Activated T-cell treated with anti-CD3 and anti-CD28 coated beads, Interleukin-2, amount 50 U/mL, for 4 hours (primary cell): ENCODE measurements around the gene HAPLN1. TPM values are rescaled to one million over a fixed set of nuclear protein-coding genes. Genes with fewer than 3 reads are reported as not detected.

Experiments
- ATAC-seq, 2 donors: fragments of 200-7000 bp; cut with Tn5 transposase; one replicate each; pipeline ENCODE4 v1.10.0; 2021
- DNase-seq: peaks from one replicate; pipeline ENCODE4 v3.0.0-alpha.2; 2020
- H3K27me3 Mint-ChIP-seq: one replicate; pipeline ENCODE4 v1.8.0; 2021; ENCODE audit warnings: low read depth, mixed read lengths
- H3K36me3 Mint-ChIP-seq: one replicate; pipeline ENCODE4 v1.8.0; 2022; ENCODE audit warnings: mixed read lengths; ENCODE audit not compliant: insufficient read depth
- H3K4me1 Mint-ChIP-seq: one replicate; pipeline ENCODE4 v1.8.0; 2021; ENCODE audit warnings: low read depth, mixed read lengths
- H3K4me3 Mint-ChIP-seq: one replicate; pipeline ENCODE4 v1.8.0; 2021; ENCODE audit warnings: mild to moderate bottlenecking, moderate library complexity, mixed read lengths
- H3K9me3 Mint-ChIP-seq: one replicate; pipeline ENCODE4 v1.8.0; 2021; ENCODE audit warnings: mixed read lengths
- total RNA-seq, 3 donors: library from RNA; stranded (reverse); gene quantifications; one replicate each; pipeline ENCODE4 v1.2.1, GENCODE V29; 2021

Gene HAPLN1
- total RNA-seq, 3 donors from 2014 or later, result not detected

DNA sequence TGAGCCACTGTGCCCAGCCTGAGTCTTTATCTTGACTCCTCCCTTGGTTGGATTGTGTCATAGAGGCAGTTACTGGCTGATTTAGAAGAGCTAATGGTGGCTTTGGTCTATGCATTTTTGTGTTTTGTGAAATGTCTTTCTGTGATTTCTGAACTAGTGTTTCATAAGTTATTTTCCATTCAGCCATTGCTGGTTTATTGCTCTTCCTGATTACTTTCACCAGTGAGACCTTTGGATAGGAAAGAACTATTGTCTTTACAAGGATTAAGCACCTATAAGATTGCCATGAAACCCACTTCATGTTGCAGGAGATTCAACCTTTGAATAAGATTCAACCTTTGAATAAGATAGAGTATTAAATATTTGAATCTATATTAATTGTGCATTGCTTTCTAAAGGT, 8.7 kb upstream of the HAPLN1 start:
- H3K36me3 Mint-ChIP-seq, result no peaks in the 10 kb centered on the region
- no peak for ATAC-seq
- H3K4me3 Mint-ChIP-seq, result no peak overlapping the region
- peaks cover 4% of the 10 kb centered on the region for H3K9me3 Mint-ChIP-seq
- H3K27me3 Mint-ChIP-seq, result peaks cover 21% of the 10 kb centered on the region
- no peak for DNase-seq
- no peaks in the 10 kb centered on the region for H3K4me1 Mint-ChIP-seq

DNA sequence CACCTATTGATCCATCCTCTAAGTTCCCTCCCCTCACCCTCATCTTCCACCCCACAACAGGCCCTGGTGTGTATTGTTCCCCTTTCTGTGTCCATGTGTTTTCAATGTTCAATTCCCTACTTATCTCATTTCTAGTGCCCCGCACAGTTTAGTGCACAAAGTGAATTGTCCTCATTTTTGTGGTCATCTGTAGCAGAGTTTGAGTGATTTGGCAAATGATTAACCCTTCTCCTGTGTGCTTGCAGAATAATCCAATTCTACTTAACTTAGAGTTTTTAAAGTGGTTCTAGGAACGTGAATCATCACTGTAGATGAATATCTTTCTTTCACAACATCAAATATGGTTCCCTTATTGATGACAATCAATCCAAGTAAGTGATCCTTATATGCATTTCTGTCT, 6.3 kb upstream of the HAPLN1 start:
- Mint-ChIP-seq H3K27me3 (peaks cover 37% of the 10 kb centered on the region), H3K9me3 (no peaks in the 10 kb centered on the region), H3K4me3 (no peak overlapping the region), H3K4me1 (no peaks in the 10 kb centered on the region), H3K36me3 (no peaks in the 10 kb centered on the region)
- no peak for ATAC-seq
- no peak for DNase-seq

DNA sequence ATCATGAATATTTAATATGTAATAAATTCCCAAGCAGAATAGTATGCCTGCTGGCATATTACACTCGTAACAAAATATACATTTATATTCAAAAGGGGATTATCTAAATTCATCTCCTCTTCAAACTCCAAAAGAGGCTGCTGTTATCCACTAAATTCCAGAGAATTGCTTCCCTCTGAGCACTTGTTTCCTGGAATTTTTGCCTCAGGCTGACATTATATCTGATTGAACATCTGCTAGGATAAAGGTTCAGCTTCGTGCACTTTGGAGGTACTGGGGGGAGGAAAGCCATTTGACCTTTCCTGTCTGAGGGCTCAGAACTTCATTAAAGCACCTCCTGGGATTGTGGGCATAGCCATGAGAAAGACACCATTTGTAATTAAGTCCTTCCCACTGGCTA, 4.3 kb upstream of the HAPLN1 start:
- peaks cover 3% of the 10 kb centered on the region for H3K4me1 Mint-ChIP-seq
- H3K27me3 Mint-ChIP-seq, result peaks cover 57% of the 10 kb centered on the region
- H3K4me3 Mint-ChIP-seq, result no peak overlapping the region
- H3K36me3 Mint-ChIP-seq, result no peaks in the 10 kb centered on the region
- ATAC-seq (no peak), DNase-seq (no peak)
- no peaks in the 10 kb centered on the region for H3K9me3 Mint-ChIP-seq

DNA sequence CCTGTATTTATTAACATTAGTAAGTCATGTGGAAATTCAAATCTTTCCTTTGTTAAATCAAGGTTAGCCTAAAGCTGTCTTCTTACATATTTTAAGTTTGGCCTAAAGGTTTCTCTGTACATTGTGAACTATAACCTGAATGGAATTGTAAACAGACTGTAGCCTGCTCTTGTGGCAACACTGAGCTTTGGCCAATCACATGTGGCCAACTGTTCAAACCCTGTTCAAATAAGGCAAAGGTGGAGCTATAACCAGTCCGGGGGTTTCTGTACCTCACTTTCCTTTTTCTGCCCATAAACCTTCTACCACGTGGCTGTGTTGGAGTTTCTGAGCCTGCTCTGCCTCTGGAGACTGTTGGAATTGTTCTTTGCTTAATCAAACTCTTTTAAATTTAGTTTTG, 3.3 kb upstream of the HAPLN1 start:
- Mint-ChIP-seq H3K27me3 (peaks cover 61% of the 10 kb centered on the region), H3K4me3 (no peak overlapping the region), H3K36me3 (no peaks in the 10 kb centered on the region), H3K9me3 (no peaks in the 10 kb centered on the region), H3K4me1 (peaks cover 3% of the 10 kb centered on the region)
- no peak for ATAC-seq
- DNase-seq, result no peak

DNA sequence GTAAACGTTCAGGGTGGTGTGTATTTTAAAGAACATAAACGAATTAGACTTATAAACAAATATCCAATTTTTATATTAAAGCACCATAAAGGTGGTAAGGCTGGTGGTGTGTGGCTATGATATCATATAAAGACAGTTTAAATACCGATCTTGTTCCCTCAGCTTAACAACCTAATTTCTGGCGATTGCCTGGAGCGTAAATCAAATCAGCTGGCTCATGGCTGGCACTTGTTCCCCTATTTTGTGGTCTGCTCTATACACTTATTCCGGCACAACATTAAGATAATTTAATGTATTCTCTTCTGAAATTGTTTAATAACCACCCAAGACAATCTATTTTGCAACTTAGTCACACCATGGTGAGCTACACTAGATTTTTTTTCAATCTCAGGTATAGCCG, 2.4 kb upstream of the HAPLN1 start:
- Mint-ChIP-seq H3K27me3 (peaks cover 69% of the 10 kb centered on the region), H3K36me3 (no peaks in the 10 kb centered on the region), H3K9me3 (no peaks in the 10 kb centered on the region), H3K4me1 (peaks cover 3% of the 10 kb centered on the region), H3K4me3 (no peak overlapping the region)
- no peak for ATAC-seq
- DNase-seq, result no peak

DNA sequence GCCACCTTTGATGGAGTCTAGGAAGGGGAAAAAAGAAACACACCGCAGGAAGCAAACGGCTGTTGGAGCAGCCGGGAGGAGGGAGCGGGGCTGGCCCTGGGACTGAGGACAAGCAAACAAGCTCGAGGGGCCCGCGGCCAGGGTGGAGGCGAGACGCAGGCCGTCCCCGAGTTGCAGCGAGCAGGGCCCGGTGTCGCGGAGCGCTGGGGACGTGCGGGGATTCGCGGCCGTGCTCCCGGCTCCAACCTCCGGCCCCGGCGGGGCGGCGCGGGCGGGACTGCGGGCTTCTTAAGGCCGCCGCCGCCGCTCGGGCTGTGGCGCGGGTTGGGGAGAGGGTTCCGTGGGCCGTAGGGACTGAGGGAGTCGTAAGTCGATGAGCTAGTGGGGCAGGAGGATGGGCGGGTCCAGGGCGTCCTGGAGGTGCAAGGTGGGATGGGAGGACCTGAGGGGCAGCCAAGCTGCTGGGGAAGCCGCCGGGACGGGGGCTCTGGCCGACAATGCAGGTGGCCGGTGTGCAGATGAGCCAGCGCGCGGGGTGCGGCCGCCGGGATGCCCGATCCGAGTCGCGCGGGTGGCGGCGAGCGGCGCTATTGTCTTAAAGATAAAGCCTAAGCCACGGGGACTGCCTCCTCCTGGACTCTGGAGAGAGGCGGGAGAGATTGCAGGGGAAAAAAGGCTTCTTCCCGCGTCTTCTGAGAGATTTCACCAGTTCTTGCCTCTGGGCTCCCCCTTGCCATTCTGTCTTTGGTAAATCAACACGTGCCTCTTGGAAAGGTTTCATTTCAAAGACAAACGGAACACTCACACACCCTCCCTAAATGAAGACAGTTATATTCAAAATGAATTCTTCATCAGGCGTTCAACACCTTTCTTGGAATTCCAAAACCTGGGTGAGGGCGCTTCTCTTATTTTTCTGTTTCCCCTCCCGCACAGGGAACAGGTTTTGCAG, 1.6 kb upstream of the HAPLN1 start:
- no peaks in the 10 kb centered on the region for H3K9me3 Mint-ChIP-seq
- peak overlapping the region; percentile 69 for H3K4me3 Mint-ChIP-seq
- peak; percentile 59 to 63 for ATAC-seq
- peaks cover 67% of the 10 kb centered on the region for H3K27me3 Mint-ChIP-seq
- no peak for DNase-seq
- peaks cover 3% of the 10 kb centered on the region for H3K4me1 Mint-ChIP-seq
- no peaks in the 10 kb centered on the region for H3K36me3 Mint-ChIP-seq

DNA sequence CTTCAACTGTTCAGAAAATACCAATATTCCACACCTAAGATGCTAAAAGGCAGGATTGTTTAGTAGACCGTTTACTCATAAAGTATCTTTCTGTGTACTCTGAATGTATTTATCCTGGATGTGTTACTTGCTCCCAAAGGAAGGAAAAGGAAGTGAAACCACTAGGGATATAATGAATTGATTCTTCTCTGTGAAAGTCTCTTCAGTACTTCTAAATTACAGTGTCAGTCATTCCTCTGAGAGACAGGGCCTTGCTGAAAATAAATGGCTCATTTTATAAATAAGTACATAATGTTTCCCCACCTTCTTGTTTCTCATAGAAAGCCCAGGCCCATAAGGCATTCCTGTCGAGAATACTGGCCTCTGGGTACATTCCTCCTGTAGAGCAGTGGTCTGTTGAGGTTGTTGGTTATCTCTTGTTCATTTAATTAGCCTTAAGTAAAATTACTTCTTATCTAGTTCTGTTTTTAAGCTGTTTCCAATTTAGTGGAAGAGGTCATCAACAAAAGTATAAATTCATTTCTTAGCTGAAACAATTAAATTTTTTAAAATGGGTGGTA, 1.6 kb downstream of the HAPLN1 start:
- H3K4me1 Mint-ChIP-seq, result peaks cover 3% of the 10 kb centered on the region
- no peak for ATAC-seq
- DNase-seq, result no peak
- no peaks in the 10 kb centered on the region for H3K9me3 Mint-ChIP-seq
- H3K36me3 Mint-ChIP-seq, result no peaks in the 10 kb centered on the region
- no peak overlapping the region for H3K4me3 Mint-ChIP-seq
- H3K27me3 Mint-ChIP-seq, result peaks cover 57% of the 10 kb centered on the region

DNA sequence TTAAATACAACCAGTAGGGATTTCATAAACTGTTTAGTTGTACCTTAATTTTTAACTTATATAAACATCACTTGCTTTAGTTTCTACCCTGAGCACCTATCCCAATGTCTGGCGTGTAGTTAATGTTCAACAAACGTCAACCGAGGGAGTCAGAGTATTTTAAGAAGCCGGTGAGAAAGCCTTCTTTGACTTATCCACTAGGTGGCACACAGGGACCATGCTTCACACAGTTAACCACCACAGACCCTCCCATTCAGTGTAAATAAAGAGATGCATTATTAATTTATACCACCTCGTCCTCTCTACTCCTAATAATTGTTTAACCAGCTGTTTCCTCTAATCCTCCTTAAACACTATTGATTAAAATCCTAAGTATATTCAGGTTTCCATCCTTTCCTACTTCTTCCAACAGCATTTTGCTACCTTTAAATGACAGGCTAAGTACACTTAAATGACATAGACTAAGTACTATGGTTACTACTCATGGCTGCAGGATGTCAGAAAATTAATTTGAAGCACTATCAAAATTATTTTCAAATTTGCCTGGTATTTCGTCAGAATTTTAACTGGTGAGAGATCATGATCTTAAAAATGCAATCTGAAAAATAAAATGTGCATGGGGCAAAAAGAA, 2.3 kb downstream of the HAPLN1 start:
- ATAC-seq, result peak in 1 of 2 donors; percentile 54
- Mint-ChIP-seq H3K9me3 (no peaks in the 10 kb centered on the region), H3K4me3 (no peak overlapping the region), H3K27me3 (peaks cover 58% of the 10 kb centered on the region), H3K4me1 (peaks cover 3% of the 10 kb centered on the region), H3K36me3 (no peaks in the 10 kb centered on the region)
- no peak for DNase-seq

DNA sequence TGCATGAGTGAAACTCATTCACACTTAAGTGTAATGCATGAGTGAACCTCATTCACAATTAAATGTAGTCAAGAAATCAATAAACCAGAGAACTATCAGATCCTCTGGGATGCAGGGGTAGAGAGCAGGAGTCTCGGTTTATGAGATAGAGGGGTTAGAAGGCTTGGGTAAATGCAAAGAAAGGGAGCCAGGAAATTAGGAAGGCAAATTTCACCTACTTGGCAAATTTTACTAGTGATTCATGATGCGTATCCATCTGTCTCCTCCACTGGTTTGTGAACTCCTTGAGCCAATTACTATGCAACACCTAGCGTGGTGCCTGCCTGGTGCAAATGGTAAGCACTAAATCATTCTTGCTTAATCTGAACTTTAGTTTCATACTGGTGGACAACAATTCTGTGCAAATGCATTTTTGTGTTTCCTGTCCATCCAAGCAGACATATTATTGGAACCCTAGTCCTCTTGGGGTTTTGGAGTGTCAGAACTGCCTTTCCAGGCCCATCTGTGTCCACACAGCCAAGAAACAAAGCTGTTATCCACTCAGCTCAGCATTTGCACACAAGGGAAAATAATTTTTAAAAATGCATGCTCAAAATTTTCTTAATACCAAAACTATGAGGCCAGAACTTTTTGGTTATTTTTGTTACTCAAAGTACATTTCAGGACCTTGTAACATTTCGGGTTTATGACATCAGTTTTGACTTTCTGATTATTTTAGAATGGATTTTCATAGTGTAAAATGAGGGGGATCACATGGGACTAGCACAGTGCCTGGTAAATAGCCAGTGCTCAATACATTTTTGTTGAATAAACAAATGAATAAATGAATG, 5.2 kb downstream of the HAPLN1 start:
- H3K4me3 Mint-ChIP-seq, result no peak overlapping the region
- no peak for ATAC-seq
- no peaks in the 10 kb centered on the region for H3K9me3 Mint-ChIP-seq
- H3K27me3 Mint-ChIP-seq, result peaks cover 32% of the 10 kb centered on the region
- DNase-seq, result no peak
- no peaks in the 10 kb centered on the region for H3K36me3 Mint-ChIP-seq
- H3K4me1 Mint-ChIP-seq, result no peaks in the 10 kb centered on the region

DNA sequence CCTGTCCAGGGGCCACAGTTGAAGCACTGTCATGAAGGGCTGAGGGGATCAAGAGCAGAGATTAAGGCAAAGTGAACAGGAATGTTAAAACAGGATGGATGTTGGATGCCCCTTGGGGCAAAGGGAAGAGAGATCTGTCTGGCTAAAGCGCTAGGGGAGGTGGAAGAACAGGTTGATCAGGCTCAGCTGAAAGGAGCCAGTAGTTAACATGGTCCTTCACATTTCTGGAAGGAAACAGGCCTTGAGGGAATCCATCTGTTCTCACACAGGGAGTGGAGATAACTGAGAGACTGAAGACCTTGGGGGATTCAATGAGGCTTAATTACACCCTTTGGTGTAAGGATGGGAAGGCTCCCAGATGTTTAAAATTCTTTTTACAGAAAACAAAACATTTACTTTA, 5.8 kb downstream of the HAPLN1 start:
- Mint-ChIP-seq H3K27me3 (peaks cover 28% of the 10 kb centered on the region), H3K9me3 (no peaks in the 10 kb centered on the region), H3K4me3 (no peak overlapping the region), H3K36me3 (no peaks in the 10 kb centered on the region), H3K4me1 (no peaks in the 10 kb centered on the region)
- DNase-seq (no peak), ATAC-seq (no peak)

DNA sequence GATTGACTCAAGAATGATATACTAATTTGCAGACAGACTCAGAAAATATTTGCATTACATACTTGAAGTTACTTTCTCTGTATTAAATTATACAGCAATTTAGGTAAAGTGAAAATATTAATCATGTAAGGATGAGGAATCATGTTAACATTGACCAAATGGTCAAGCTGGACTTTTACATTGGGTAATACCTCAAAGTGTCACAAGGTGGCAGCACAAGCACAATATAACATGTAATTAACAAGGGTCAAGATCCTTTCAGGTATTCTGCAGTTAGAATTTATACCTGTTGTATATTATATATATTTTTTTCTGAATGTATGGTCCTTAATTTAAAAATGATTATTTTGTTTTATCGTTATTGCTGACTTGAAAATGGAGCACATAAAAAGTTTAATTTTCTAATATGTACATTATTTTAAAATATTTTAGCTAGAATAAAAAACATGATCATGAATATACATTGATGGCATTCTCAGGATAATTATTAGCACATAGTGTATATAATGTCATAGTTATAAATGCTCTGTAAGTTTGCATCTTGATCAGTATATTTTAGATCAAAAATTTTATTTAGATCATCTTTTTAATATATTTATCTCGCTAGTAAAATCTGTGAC, 8.6 kb downstream of the HAPLN1 start:
- H3K27me3 Mint-ChIP-seq, result peaks cover 13% of the 10 kb centered on the region
- no peaks in the 10 kb centered on the region for H3K4me1 Mint-ChIP-seq
- H3K9me3 Mint-ChIP-seq, result no peaks in the 10 kb centered on the region
- ATAC-seq (no peak), DNase-seq (no peak)
- no peak overlapping the region for H3K4me3 Mint-ChIP-seq
- H3K36me3 Mint-ChIP-seq, result no peaks in the 10 kb centered on the region

DNA sequence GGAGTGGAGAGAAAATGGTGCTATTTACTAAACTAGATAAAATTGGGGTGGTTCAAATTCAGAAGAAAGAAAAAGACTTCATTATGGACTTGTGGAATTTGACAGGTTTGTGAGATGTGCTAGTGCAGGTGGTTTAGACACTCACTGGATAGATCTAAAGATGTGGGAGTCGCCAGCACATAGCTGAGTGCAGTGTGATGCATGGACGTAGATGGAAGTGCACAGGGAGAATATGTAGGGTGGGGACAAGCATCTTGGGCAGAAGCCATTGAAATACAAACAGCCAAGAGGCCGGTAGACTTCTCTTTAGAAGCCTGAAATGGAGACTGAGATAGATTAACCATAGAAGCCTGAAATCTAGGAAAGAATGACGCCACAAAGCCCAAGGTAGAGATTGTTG, 10.7 kb downstream of the HAPLN1 start:
- H3K9me3 Mint-ChIP-seq, result no peaks in the 10 kb centered on the region
- H3K27me3 Mint-ChIP-seq, result peaks cover 9% of the 10 kb centered on the region
- ATAC-seq, result no peak
- no peaks in the 10 kb centered on the region for H3K4me1 Mint-ChIP-seq
- no peak for DNase-seq
- no peak overlapping the region for H3K4me3 Mint-ChIP-seq
- H3K36me3 Mint-ChIP-seq, result no peaks in the 10 kb centered on the region

DNA sequence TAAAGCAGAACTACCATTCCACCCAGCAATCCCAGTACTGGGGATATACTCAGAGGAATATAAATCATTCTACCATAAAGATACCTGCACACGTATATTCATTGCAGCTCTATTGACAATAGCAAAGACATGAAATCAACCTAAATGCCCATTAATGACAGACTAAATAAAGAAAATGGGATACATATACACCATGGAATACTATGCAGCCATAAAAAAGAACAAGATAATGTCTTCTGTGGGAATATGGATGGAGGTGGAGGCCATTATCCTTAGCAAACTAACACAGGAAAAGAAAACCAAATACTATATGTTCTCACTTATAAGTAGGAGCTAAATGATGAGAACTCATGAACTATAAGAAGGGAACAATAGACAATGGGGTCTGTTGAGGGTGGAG, 12.5 kb downstream of the HAPLN1 start:
- no peak for DNase-seq
- H3K4me3 Mint-ChIP-seq, result no peak overlapping the region
- H3K4me1 Mint-ChIP-seq, result no peaks in the 10 kb centered on the region
- no peaks in the 10 kb centered on the region for H3K9me3 Mint-ChIP-seq
- no peak for ATAC-seq
- no peaks in the 10 kb centered on the region for H3K36me3 Mint-ChIP-seq
- peaks cover 5% of the 10 kb centered on the region for H3K27me3 Mint-ChIP-seq

DNA sequence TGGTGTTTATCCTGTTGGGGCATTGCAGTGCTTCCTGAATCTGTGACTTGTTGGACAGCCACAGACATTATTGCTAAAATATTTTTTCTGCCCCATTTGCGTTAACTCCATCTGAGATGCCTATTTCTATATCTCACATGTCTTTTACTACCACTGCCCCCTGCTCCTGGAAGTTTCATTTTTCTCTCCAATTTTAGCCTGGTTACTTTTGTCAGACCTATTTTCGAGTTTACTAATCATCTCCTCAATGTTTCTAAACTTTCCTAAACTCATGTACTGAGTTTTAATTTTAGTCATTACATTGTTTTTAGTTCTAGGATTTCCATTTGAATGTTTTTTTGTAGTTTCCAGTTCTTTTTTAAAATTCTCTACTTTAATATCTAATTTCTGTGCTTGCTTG, 17.6 kb downstream of the HAPLN1 start:
- no peaks in the 10 kb centered on the region for H3K36me3 Mint-ChIP-seq
- no peaks in the 10 kb centered on the region for H3K4me1 Mint-ChIP-seq
- no peak for DNase-seq
- H3K9me3 Mint-ChIP-seq, result no peaks in the 10 kb centered on the region
- H3K4me3 Mint-ChIP-seq, result no peak overlapping the region
- no peak for ATAC-seq
- peaks cover 12% of the 10 kb centered on the region for H3K27me3 Mint-ChIP-seq
